B cell (primary cell): Measurements from ENCODE around the gene SOX8. TPM values are rescaled to one million over a fixed set of nuclear protein-coding genes. Genes with fewer than 3 reads are reported as not detected.

Experiments used
- ATAC-seq: fragments of 200-7000 bp; cut with Tn5 transposase; one replicate; pipeline ENCODE4 v1.10.0; 2021; ENCODE audit warnings: low read depth, mild to moderate bottlenecking, moderate number of reproducible peaks, moderate library complexity
- CTCF ChIA-PET: fragments of 350-600 bp; sonication (Branson Sonifier 250); formaldehyde crosslinking; loops from one replicate; lab custom pipeline; 2021; ENCODE audit warnings: antibody characterized with exemption, inconsistent platforms; lab: Charles Lee
- POLR2A ChIA-PET: fragments of 350-600 bp; sonication (Branson Sonifier 250); formaldehyde crosslinking; loops from one replicate; lab custom pipeline; 2021; ENCODE audit warnings: antibody characterized with exemption; lab: Charles Lee
- DNase-seq: peaks from one replicate; pipeline ENCODE4 v3.0.0; 2013
- H2AFZ ChIP-seq: 2 replicates; pipeline ENCODE4 v1.6.1; 2012; ENCODE audit warnings: mild to moderate bottlenecking, low read depth, low read length; ENCODE audit not compliant: insufficient read depth, poor library complexity, severe bottlenecking
- H3K27ac ChIP-seq, 2 donors: 1 replicate in 1 of 2; 2 replicates in 1 of 2; pipeline ENCODE4 v1.5.1; 2012 to 2013; ENCODE audit warnings: low read length in 2 of 2, mild to moderate bottlenecking in 2 of 2, moderate library complexity in 1 of 2
- H3K27me3 ChIP-seq, 4 experiments: fragments of 200-600 bp in 1 of 4; sonication (generic) in 1 of 4; replicated peaks in 1 of 4; 1 replicate in 2 of 4; 2 replicates in 2 of 4; pipeline versions ENCODE4 v1.6.1 to v1.7.0; 2013 to 2016; ENCODE audit warnings: low read length in 3 of 4, mild to moderate bottlenecking in 2 of 4, mixed read lengths in 1 of 4, moderate library complexity in 1 of 4; ENCODE audit not compliant: insufficient read depth in 4 of 4, control insufficient read depth in 3 of 4; ENCODE audit errors: control extremely low read depth in 1 of 4
- H3K36me3 ChIP-seq, 2 experiments: replicated peaks in 1 of 2; 1 replicate in 1 of 2; 2 replicates in 1 of 2; pipeline versions ENCODE4 v1.6.1 to v1.7.1; 2013; ENCODE audit warnings: low read length in 1 of 2; ENCODE audit not compliant: insufficient read depth in 2 of 2, control insufficient read depth in 1 of 2; ENCODE audit errors: control extremely low read depth in 1 of 2, extremely low read depth in 1 of 2
- H3K4me1 ChIP-seq, 2 donors: fragments of 200-600 bp in 1 of 2; sonication (generic) in 1 of 2; 1 replicate in 1 of 2; 2 replicates in 1 of 2; pipeline versions ENCODE4 v1.5.1 to v1.6.1; 2013 to 2017; ENCODE audit warnings: low read length in 2 of 2; ENCODE audit not compliant: control insufficient read depth in 2 of 2, insufficient read depth in 2 of 2
- H3K4me2 ChIP-seq: replicated peaks from 2 replicates; pipeline ENCODE3; 2012; ENCODE audit warnings: mild to moderate bottlenecking, low read depth, low read length; ENCODE audit not compliant: poor library complexity, severe bottlenecking
- H3K4me3 ChIP-seq, 5 experiments: fragments of 200-600 bp in 1 of 5; sonication (generic) in 1 of 5; 1 replicate in 3 of 5; 2 replicates in 2 of 5; pipeline versions ENCODE4 v1.5.1 to v1.7.0; 2011 to 2016; ENCODE audit warnings: low read length in 4 of 5, mild to moderate bottlenecking in 4 of 5, low read depth in 2 of 5, control low read depth in 1 of 5, moderate library complexity in 1 of 5; ENCODE audit not compliant: insufficient read depth in 1 of 5; ENCODE audit errors: control extremely low read depth in 1 of 5, extremely low read depth in 1 of 5
- H3K79me2 ChIP-seq: fragments of 200-600 bp; sonication (generic); one replicate; pipeline ENCODE4 v1.6.0; 2016; ENCODE audit warnings: low read length; ENCODE audit not compliant: control insufficient read depth, insufficient read depth
- H3K9ac ChIP-seq: fragments of 200-600 bp; sonication (generic); 2 replicates; pipeline ENCODE4 v1.6.1; 2017; ENCODE audit warnings: mild to moderate bottlenecking, low read length, moderate library complexity
- H3K9me3 ChIP-seq, 3 donors: one replicate each; pipeline versions ENCODE4 v1.6.1 to v1.7.1; 2013; ENCODE audit warnings: low read length in 2 of 3; ENCODE audit not compliant: control insufficient read depth in 2 of 3, insufficient read depth in 1 of 3; ENCODE audit errors: control extremely low read depth in 1 of 3
- H4K20me1 ChIP-seq: 2 replicates; pipeline ENCODE4 v1.6.0; 2012; ENCODE audit warnings: mild to moderate bottlenecking, low read length; ENCODE audit not compliant: insufficient read depth, control insufficient read depth, poor library complexity, severe bottlenecking
- H3K27ac Mint-ChIP-seq: one replicate; pipeline ENCODE4 v1.8.0; 2021; ENCODE audit warnings: mixed read lengths
- H3K27me3 Mint-ChIP-seq: one replicate; pipeline ENCODE4 v1.8.0; 2021; ENCODE audit warnings: mixed read lengths
- H3K4me1 Mint-ChIP-seq: one replicate; pipeline ENCODE4 v1.8.0; 2021; ENCODE audit warnings: mixed read lengths
- H3K4me3 Mint-ChIP-seq: one replicate; pipeline ENCODE4 v1.8.0; 2021; ENCODE audit warnings: mixed read lengths
- H3K9me3 Mint-ChIP-seq: one replicate; pipeline ENCODE4 v1.8.0; 2022; ENCODE audit warnings: mixed read lengths; ENCODE audit not compliant: insufficient read depth
- CTCF ChIP-seq: fragments of 200-600 bp; IDR thresholded peaks from one replicate; pipeline ENCODE4 v1.8.0; 2022; ENCODE audit warnings: antibody characterized with exemption, mild to moderate bottlenecking
- EZH2 ChIP-seq: IDR thresholded peaks from 2 replicates; pipeline ENCODE4 v1.6.1; 2012; ENCODE audit warnings: borderline replicate concordance, low read depth, mild to moderate bottlenecking, moderate library complexity, low read length; ENCODE audit not compliant: insufficient read depth, poor library complexity, severe bottlenecking
- WGBS: methylation state at CpG from one replicate; pipeline ENCODE4 v1.1.5; 2013; ENCODE audit warnings: missing lambda C conversion rate; ENCODE audit not compliant: insufficient coverage; 5-methylcytosine and 5-hydroxymethylcytosine counted together
- intact Hi-C: fragments of 100-400 bp; cut with micrococcal nuclease; formaldehyde crosslinking; loops from one replicate; pipeline ENCODE4 v1.10.0; 2022
- polyA plus RNA-seq: library from polyadenylated mRNA; depleted of rRNA; stranded (reverse); fragments of >200 nt; gene quantifications from 2 replicates; pipeline ENCODE4 v1.2.3, GENCODE V29; 2012
- total RNA-seq, 2 donors: library from RNA; stranded (reverse); fragments of 120-200 nt in 1 of 2; gene quantifications; 1 replicate in 1 of 2; 2 replicates in 1 of 2; pipeline versions ENCODE4 v1.2.3 to v1.2.4, GENCODE V29; 2013 to 2022

SOX8 gene
- total and polyA plus RNA-seq, 2 donors (not counting 1 experiment from before 2014, with no cell fraction given), result 0.03 to 1.2 TPM

DNA sequence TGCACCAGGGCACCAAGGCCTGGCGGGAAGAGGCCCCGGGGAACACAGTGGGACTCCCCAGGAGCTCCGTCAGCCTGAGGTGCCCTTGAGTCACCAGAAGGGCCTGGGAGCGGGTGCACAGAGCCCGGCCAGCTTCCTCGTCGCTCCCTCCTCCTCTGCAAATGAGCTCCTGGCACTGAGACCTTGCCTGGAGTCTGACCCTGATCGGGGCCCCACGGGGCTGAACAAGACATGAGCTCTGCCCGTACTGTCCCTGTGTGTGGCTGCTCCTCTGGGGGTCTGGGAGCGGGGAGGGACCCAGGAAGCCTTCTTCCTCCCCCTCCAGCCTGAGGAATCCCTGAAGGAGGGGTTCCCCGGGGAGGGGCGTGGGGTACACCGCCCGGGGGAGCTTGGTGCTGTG is 54.6 kb downstream of the SOX8 start:
- POLR2A ChIA-PET, result no interaction called here
- Histone ChIP-seq H3K79me2 (no peaks in the 10 kb centered on the region), H3K9ac (no peak overlapping the region), H3K4me3 (no peak overlapping the region), H2AFZ (no peak overlapping the region), H3K4me2 (no peak overlapping the region), H3K27ac (no peak overlapping the region), H4K20me1 (no peaks in the 10 kb centered on the region), H3K27me3 (peaks cover 0 to 4% (median 0%) of the 10 kb centered on the region in 4 experiments), H3K36me3 (no peaks in the 10 kb centered on the region), H3K9me3 (peaks cover 0 to 36% (median 0%) of the 10 kb centered on the region in 3 donors), H3K4me1 (no peaks in the 10 kb centered on the region)
- intact Hi-C loops, result no loop called here
- CTCF ChIA-PET, result no interaction called here
- Mint-ChIP-seq H3K9me3 (no peaks in the 10 kb centered on the region), H3K4me1 (no peaks in the 10 kb centered on the region), H3K27me3 (no peaks in the 10 kb centered on the region), H3K27ac (no peak overlapping the region), H3K4me3 (no peak overlapping the region)
- DNase-seq (no peak), ATAC-seq (no peak)
- TF ChIP-seq CTCF, result no peak
- no peak for TF ChIP-seq EZH2
- 68% methylated on average over 12 of the region's 15 CpGs for WGBS

Other genes starting within 250 kb of the SOX8 start
- 59.4 and 67.6 TPM in 2 replicates for gene CIAO3, start 240.8 kb upstream of the SOX8 start, total RNA-seq
- gene CIAO3, start 240.8 kb upstream of the SOX8 start, polyA plus RNA-seq, result 45.4 and 68.4 TPM in 2 replicates
- gene MSLN, start 221.0 kb upstream of the SOX8 start, total RNA-seq, result not detected in 2 replicates
- not detected in 2 replicates for gene MSLN, start 221.0 kb upstream of the SOX8 start, polyA plus RNA-seq
- 34.7 and 38.5 TPM in 2 replicates for gene RPUSD1, start 193.4 kb upstream of the SOX8 start, total RNA-seq
- 28.6 and 46.1 TPM in 2 replicates for gene RPUSD1, start 193.4 kb upstream of the SOX8 start, polyA plus RNA-seq
- gene CHTF18, start 193.2 kb upstream of the SOX8 start, total RNA-seq, result 76.1 and 77.9 TPM in 2 replicates
- gene CHTF18, start 193.2 kb upstream of the SOX8 start, polyA plus RNA-seq, result 72.3 and 112 TPM in 2 replicates
- not detected in 2 replicates for gene GNG13, start 181.0 kb upstream of the SOX8 start, total RNA-seq
- not detected in 2 replicates for gene GNG13, start 181.0 kb upstream of the SOX8 start, polyA plus RNA-seq
- 60.3 and 63.2 TPM in 2 replicates for gene LMF1, start 10.8 kb upstream of the SOX8 start, total RNA-seq
- 36.4 and 42.2 TPM in 2 replicates for gene LMF1, start 10.8 kb upstream of the SOX8 start, polyA plus RNA-seq
- not detected in 2 replicates for gene SSTR5, start 91.0 kb downstream of the SOX8 start, total RNA-seq
- not detected in 2 replicates for gene SSTR5, start 91.0 kb downstream of the SOX8 start, polyA plus RNA-seq
- not detected in 2 replicates for gene C1QTNF8, start 114.5 kb downstream of the SOX8 start, total RNA-seq
- gene C1QTNF8, start 114.5 kb downstream of the SOX8 start, polyA plus RNA-seq, result not detected in 2 replicates
- gene CACNA1H, start 171.3 kb downstream of the SOX8 start, total RNA-seq, result 0.05 and 0.07 TPM in 2 replicates
- gene CACNA1H, start 171.3 kb downstream of the SOX8 start, polyA plus RNA-seq, result 0.10 and 0.13 TPM in 2 replicates
- gene TPSG1, start 243.5 kb downstream of the SOX8 start, total RNA-seq, result not detected in 2 replicates
- not detected in 2 replicates for gene TPSG1, start 243.5 kb downstream of the SOX8 start, polyA plus RNA-seq
- gene TPSB2, start 248.4 kb downstream of the SOX8 start, total RNA-seq, result not detected in 2 replicates
- not detected in 2 replicates for gene TPSB2, start 248.4 kb downstream of the SOX8 start, polyA plus RNA-seq